Activated gamma-delta T cell treated with anti-CD3 and anti-CD28 coated beads, Interleukin-2, amount 50 U/mL, for 16 hours (primary cell): ENCODE measurements around the gene DHX29.
"Not testable (repeated sequence)": the region's sequence is repeated elsewhere in the genome, so short reads cannot be mapped to it uniquely, and the experiment has no call there.

ENCODE experiments used
- DNase-seq: peaks from one replicate; pipeline ENCODE4 v3.0.0-alpha.2; 2020; ENCODE audit warnings: low read depth

DHX29 gene

GRCh38 chr5:55307383-55308253 lies at the start of gene DHX29, which contains the start of gene MTREX:
Gene DHX29, minus strand, starts transcription at chr5:55307694. Its CDS starts 121 bp downstream, at chr5:55307573.
Gene MTREX, plus strand, starts transcription at chr5:55307989. Its CDS starts 25 bp downstream, at chr5:55308014.
- DNase-seq: peak; percentile 79

DNA sequence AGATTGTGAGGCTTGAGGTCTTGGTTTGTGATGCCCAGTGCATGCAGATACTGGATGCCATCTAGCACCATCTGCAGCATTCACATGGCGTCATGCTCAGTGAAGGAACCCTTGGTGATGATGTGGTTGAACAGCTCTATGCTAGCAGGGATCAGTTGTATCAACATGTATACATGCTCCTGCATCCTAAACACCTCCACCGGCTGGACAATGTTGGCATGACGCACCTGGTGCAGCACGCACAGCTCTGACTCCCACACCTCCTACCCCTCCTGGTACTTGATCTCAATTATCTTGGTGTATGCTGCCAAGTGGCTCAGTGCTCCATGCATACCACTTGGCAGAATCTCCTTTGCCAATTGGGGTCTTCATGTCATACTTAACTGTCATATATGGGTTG lies 49.4 kb upstream of the DHX29 start:
- DNase-seq: no peak

DNA sequence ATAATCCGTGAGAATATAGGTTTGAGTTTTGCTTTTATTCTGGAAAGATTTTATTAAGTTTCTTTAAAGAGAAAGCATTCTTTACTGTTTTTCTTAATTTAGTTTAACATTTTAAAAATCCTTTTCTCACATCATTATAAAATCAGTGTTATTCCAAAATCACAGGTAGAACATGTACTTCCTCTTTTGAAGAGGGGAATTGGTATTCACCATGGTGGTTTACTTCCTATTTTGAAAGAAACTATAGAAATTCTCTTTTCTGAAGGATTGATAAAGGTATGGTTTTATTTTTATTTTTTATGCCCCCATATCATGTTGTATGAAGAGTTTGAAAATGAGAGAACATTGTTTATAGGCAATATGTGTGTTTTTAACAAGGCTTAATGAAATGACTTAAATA lies 43.3 kb upstream of the DHX29 start:
- no peak for DNase-seq

DNA sequence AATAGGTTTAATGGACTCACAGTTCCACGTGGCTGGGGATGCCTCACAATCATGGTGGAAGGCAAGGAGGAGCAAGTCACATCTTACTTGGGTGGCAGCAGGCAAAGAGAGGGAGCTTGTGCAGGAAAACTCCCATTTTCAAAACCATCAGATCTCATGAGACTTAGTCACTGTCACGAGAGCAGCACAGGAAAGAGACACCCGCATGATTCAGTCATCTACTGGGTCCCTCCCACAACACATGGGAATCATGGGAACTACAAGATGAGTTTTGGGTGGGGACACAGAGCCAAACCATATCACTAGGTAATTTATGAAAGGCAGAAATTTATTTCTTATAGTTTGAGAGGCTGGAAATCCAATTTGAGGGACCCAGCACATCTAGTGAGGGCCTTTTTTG lies 40.3 kb upstream of the DHX29 start:
- DNase-seq: no peak

- DNase-seq: no peak
Observed at GRCh38 chr5:55345327-55345726, 37.8 kb upstream of the DHX29 start.

DNA sequence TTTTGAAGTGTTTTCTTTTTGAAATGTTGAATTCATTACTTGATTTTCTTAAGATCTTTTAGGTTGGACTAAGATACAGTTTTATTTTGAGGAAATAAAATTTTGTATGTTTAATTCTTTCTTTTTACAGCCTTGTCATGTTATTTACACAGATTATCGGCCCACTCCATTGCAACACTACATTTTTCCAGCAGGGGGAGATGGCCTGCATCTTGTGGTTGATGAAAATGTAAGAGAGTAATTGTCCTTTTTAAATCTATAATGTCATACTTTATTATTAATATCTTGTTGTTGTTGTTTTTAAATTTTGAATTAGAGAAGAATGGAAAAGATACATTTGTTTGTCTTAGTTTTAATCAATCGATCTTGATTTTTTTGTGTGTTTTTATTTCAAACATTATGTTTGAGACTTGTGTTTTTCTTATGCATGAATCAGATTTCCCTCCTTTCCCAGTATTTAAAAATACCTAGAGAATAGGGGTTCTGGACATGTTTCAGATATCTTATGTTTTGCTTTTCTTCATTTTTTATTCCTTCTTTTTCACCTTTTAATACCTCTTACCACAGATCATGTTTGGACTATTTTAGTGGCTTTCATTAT lies 37.0 kb upstream of the DHX29 start:
- DNase-seq: peak; percentile 33

DNA sequence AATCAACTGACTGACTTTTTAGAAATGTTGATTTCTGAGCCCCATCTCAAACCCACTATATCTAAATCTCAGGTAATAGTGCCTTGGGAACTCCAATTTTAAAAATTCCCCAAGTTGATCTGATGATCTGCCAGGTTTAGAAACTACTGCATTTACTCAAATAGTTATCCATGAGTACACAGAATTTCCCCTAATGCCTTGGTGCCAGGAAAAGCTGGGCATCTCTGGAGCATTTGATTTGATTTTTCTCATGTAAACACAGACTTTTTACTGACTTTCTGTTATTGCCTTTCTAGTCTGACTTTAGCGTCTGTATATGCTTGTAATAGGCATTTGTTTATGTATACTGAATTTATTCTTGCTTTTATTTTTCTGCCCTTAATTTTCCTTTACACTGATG lies 36.1 kb upstream of the DHX29 start:
- no peak for DNase-seq

GRCh38 chr5:55343107-55343506 lies 35.6 kb upstream of the DHX29 start:
- no peak for DNase-seq

DNA sequence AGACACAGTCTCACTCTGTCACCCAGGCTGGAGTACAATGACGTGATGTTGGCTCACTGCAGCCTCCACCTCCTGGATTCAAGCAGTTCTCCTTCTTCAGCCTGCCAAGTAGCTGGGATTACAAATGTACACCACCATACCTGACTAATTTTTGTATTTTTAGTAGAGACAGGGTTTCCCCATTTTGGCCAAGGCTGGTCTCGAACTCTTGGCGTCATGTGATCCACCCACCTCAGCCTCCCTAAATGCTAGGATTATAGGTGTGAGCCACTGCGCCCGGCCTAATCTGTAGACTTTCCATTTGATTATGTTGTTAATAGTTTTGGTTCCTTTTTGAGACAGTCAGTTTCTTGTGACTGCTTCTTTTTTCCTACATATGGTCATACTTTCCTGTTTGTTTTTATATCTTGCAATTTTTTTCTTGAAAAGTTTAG lies 31.3 kb upstream of the DHX29 start:
- DNase-seq: no peak

DNA sequence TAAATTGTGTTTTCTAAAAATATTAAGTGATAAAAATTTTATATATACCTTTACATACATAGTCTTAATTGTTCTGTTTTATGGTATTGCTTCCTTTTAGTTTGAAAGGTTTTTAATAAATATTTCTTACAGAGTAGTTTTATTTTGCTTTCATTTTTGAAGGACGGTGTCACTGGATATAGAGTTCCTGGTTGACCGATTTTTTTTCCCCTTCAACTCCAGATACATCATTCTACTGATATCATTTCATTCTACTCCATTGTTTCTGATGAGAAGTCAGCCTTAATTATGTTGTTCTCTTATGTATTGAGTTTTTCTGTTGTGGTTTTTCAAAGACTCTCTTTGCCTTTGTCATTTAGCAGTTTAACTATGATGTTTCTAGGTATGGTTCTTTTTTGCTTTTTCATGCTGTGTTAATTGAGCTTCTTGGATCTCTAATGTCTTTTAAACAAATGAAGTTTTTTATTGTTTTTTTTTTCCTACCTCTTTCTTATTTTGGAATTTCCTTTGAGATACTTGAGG lies 30.7 kb upstream of the DHX29 start:
- no peak for DNase-seq

DNA sequence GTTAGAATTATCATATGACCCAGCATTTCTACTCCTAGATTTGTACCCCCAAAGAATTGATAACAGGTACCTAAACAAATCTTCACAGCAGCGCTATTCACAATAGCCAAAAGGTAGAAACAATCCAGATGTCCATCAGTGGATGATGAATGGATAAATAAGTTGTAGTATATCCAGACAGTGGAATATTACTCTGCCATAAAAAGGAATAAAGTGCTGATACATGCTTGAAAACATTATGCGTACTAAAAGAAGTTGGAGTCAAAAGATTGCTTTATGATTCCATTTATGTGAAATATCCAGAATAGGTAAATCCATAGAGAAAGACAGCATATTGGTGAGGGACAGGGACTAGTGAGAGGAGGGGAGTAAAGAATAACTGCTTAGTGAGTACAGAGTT lies 26.3 kb upstream of the DHX29 start:
- no peak for DNase-seq

- no peak for DNase-seq
Observed at GRCh38 chr5:55333017-55333416, 25.5 kb upstream of the DHX29 start.

DNA sequence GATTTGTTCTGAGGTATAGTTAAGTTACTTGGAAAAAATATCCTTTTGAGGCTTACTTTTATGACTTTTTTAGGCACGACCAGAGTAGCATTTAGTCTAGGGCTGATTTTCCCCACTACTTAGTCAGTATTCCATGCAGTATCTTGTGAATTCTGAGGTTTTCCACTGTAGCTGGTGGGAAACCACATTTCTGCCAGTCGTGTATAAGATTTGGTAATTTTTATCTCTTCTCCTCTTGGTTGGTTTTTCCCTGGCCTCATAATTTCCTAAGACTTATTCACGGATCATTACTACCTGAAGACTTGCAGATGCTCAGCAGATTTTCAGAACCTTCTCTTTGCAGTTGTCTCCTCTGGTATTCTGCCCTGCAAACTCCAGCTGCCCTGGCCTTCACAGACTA lies 23.8 kb upstream of the DHX29 start:
- DNase-seq: no peak

GRCh38 chr5:55327281-55327680 lies 19.8 kb upstream of the DHX29 start:
- no peak for DNase-seq

GRCh38 chr5:55325621-55326020 lies 18.1 kb upstream of the DHX29 start:
- DNase-seq: no peak

DNA sequence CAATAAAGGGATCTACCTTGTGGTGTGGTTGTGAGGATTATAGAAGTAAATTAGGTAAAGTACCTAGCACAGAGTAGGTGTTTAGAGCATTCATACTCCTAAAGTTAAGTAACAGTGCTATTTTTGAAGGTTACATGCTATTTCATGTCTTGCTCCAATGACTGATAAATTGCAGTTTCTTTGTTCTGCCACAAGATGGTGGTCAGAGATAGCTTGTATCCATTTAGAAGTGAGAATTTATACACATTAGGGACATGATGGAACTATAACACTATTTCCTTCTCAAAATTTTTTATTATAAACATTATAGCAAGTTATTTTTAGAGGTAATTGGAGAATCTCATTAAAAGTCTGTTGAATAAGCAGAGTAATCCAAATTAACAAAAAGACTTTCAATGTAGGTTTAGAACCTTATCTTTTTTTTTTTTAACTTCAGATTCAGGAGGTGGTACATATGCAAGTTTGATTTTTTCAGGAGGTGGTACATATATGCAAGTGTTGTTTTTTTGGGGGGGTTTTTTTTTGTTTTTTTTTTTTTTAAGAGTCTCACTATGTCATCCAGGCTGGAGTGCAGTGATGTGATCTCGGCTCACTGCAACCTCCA lies 17.4 kb upstream of the DHX29 start:
- DNase-seq: no peak

GRCh38 chr5:55324006-55324405 lies 16.5 kb upstream of the DHX29 start:
- DNase-seq: no peak

DNA sequence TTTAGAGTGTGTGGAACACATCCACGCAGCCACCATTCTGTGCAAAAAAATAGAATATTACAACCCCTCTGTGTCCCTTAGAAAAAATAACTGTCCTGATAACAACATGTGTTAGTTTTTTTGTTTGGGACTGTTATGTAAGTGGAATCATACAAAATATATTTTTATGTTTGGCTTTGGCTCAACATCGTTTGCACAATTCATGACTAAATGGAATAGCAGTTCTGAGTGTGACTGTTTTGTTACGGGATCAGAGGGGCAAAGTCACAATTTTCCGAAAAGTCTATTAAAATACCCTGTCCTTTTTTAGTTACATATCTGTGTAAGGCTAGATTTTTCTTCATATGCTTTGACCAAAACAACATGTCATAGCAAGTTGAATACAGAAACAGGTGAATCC lies 13.1 kb upstream of the DHX29 start:
- DNase-seq: no peak

DNA sequence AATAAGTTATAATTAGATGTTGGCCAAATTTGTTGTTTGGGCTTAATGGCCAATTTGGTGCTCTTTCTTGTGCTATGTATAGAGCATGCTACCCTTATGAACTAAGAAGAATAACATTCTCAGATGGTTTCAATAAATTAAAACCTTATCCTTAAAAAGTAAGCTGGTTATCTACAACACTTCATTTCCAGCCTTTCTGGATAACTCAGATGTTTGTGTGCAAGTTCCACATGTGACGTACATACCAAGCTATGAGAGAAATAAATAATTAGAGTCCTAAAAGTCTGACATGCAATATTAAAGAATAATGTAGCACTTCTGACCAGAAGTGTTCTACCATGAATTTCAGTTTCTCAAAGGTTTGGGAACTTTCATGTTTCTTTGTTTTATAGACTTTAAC lies 12.0 kb upstream of the DHX29 start:
- no peak for DNase-seq

DNA sequence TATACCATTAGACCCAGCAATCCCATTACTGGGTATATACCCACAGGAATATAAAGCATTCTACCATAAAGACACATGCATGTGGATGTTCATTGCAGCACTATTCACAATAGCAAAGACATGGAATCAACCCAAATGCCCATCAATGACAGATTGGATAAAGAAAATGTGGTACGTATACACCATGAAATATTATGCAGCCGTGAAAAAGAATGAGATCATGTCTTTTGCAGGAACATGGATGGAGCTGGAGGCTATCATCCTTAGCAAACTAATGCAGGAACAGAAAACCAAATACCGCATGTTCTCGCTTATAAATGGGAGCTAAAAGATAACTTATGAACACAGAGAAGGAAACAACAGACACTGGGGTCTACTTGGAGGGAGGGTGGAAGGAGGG lies 10.7 kb upstream of the DHX29 start:
- not testable (repeated sequence) for DNase-seq

DNA sequence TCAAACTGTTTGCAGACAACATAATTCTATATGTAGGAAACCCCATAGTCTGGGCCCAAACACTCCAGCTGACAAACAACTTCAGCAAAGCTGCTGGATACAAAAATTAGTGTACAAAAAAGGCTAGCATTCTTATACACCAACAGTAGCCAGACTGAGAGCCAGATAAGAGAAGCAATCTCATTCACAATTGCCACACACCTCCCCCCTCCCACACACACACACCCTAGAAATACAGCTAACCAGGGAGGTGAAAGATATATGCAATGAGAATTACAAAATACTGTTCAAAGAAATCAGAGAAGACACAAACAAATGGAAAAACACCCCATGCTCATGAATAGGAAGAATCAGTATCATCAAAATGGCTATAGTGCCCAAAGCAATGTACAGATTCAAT lies 9.3 kb upstream of the DHX29 start:
- no peak for DNase-seq

DNA sequence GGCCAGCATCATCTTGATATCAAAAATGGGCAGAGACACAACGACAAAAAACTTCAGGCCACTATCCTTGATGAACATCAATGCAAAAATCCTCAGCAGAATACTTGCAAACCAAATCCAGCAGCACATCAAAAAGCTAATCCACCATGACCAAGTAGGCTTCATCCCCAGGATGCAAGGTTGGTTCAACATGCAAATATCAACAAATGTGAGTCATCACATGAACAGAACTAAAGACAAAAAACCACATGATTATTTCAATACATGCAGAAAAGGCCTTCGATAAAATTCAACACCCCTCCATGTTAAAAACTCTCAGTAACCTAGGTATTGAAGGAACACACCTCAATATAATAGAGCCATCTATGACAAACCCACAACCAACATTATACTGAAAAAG lies 8.8 kb upstream of the DHX29 start:
- no peak for DNase-seq
